ENCODE data around the gene GSE1.

The GSE1 gene

GRCh38 chr16:85612801-85613603 is at the start of gene GSE1:
TSS of gene GSE1 (plus strand) at chr16:85613322. CDS start at chr16:85613392, 70 bp downstream.
- DNase-seq (ENCODE audit: low read depth), result peak; percentile 50

GRCh38 chr16:85563515-85564276 is 49.4 kb upstream of the GSE1 start:
- DNase-seq (ENCODE audit: low read depth), result no peak

DNA sequence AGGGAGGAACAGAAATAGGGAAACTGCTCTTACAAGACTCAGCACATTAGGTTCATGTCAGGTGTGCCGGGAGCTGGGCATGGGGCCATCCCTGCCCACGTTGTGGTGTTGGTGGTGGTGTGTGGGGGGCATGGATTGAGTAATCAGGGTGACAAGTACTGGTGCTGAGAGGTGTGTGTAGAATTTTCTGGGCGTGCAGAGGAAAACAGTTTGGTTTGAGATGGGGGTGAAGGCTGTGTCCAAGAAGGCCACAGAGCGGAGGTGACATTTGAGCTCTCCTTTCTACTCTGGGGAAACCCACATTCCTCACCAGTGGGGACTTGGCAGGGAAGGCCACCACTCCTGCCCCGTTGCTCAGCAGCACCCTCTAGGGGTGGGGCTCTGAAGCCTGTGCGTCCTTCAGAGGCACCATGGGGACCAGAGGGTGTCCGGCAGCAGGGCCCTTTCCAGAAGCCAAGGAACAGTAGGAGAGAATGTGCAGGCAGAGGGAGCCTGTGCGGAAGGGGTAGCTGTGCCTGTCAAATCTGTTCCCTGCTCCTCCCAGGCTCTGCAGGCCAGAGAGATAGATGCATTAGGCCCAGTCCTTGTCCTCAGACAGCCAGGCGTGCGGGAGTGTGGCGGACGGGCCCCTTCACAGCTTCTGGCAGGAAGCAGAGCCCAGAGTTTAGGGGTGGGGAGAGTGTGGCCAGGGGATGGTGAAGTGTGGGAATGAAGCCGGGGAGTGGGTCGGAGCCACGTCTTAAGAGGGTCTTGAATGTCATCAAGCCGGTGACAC is 48.7 kb upstream of the GSE1 start:
- DNase-seq (ENCODE audit: low read depth), result peak; percentile 42

DNA sequence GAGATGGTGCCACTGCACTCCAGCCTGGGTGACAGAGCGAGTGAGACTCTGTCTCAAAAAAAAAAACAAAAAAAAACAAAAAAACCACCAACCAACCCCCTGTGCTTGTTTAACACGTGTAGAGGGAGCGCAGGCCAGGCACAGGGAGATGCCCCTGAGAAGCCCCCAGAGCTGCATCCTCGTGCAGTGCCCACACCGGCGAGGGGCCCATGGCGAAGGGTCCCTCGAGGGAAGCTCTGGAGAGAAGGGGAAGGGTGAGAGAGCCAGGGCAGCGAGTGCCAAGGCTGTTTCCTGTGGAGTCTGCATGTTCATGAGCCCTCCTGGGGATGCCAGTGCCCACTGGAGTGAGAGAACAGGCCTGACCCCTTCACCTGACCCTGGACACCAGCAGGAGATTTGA is 47.8 kb upstream of the GSE1 start:
- DNase-seq (ENCODE audit: low read depth), result no peak

- DNase-seq (ENCODE audit: low read depth), result no peak
Measured at GRCh38 chr16:85565801-85566526, 47.2 kb upstream of the GSE1 start.

DNA sequence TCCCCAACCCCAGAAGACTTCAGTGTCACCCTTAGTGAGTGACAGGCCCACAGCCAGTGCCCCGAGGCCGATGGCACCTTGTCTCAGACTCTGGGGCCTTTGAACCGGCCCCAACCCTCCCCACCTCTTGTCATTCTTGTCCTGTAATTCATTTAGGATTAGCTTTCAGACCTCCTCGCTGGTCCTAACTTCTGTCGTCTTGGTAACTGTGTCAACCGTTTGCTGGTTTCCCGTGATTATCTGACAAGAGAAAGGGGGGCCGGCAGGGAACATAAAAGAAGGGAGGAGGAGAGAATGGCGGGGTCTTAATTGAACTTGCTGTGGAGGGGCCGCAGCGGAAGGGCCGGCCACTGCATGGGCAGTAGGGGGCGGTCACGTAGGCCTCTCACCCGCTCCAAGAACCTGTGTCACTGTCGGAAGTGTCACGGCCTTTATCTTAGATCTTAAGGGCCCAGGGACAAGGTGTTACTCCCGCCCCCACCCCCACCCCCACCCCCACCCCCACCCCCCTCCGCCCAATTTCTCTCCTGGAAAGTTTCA is 46.5 kb upstream of the GSE1 start:
- DNase-seq (ENCODE audit: low read depth), result no peak

- DNase-seq (ENCODE audit: low read depth), result no peak
Measured at GRCh38 chr16:85567101-85567866, 45.8 kb upstream of the GSE1 start.

DNA sequence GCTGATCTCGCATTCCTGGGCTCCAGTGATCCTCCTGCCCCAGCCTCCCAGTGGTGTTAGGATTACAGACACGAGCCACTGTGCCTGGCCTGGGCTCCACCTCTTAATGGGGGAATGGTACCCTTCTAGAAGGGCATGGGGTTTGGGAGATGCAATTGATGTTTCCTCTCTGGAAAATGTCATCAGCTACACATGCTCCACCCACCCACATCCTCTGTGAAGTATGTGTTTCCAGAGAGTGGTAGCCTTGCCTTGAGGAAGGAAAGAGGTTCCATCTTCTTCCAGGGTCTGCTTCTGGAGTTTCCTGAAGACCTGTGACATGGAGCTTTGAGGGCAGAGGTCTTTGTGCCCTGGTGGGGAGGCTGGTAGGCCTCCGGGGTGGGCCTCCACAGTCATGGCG is 45.2 kb upstream of the GSE1 start:
- no peak for DNase-seq (ENCODE audit: low read depth)

GRCh38 chr16:85568519-85568918 is 44.6 kb upstream of the GSE1 start:
- DNase-seq (ENCODE audit: low read depth), result no peak

- DNase-seq (ENCODE audit: low read depth), result no peak
Measured at GRCh38 chr16:85569039-85569614, 44.0 kb upstream of the GSE1 start.

DNA sequence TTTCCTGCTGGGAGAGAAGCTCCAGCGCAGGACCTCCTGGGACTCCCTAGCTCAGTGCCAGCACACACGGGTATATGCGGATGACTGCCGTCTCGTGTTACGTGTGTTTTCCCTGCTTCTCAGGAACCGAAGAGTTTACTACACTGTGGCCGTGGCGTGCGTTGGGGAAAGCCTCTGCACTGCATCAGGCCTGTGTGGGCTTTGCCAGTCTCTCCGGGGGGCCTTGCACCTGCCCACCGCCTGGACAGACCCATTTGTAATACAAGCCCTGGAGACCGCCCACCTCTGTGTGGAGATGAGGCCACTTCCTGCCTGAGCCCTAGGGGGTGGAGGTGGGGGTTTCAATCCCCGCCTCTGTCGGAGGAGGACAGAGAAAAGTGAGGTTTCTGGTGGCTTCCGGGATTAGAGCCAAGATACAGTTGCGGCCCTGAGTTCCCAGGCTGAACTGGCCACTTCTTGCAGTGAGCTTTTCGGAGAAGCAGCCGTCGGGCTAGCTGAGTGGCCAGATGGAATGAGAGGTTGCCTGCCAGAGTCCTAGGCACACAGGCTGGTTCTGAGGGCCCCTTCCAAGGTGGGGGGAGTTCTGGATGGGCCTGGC is 43.4 kb upstream of the GSE1 start:
- DNase-seq (ENCODE audit: low read depth), result peak; percentile 54

DNA sequence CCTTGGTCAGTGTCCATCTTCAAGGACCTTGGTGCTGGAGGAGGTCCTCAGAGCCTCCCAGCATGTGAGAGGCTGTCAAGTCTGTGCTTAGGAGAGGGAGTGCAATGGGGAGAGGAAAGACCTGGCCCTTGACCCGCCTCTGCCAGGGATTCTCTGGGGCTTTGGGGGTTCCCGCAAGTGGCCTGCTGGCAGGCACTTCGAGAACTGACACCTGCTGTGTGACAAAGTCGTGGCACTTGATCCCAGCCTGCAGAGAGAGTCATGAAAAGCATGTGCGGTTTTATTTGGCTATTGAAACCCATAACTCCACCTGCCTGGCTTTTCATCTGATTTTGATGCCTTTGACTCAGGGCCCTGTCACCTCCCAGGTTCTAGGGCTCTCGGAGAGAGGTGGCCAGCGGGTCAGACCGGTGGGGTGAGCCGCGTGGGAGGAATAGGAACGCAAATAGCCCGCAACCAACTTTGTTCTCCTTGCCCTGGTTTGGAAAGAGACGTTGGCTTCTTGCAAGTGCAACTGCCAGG is 42.8 kb upstream of the GSE1 start:
- DNase-seq (ENCODE audit: low read depth), result peak; percentile 19

DNA sequence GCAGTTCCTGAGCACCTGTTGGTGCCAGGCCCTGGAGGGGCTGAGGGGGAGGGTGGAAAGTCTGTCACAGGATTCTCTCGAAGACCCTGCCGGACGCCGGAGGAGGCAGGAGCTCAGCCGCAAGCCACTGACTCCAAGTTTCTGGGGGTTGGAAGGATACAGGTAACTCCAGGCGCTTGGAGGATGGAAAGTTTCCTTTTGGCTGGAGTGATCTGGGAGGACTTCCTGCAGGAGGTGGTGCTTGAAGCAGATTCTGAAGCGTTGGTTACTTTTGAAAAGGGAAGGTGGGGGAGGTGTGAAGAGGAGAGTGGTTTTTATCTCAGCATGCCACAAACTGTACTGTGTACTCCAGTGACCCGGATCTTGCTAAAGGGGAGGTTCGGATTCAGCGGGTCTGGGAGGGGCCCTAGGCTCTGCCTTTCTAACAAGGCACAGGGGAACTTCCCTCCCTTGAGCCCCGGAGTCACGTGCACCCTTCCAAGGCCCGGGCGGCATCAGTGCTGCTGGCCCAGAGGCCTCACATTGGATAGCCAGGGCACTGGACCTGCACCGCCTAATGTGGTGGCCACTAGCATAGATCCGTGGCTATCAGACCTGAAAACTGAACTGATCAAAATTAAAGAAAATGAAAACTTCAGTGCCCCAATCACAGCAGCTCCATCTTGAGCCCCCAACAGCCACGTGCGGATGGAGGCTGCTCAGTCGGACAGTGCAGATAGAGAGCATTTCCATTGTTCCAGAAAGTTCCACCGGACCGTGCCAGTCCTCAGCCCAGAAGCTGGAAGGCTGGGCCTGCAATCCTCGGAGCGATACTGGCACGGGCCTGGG is 42.2 kb upstream of the GSE1 start:
- peak; percentile 51 for DNase-seq (ENCODE audit: low read depth)

DNA sequence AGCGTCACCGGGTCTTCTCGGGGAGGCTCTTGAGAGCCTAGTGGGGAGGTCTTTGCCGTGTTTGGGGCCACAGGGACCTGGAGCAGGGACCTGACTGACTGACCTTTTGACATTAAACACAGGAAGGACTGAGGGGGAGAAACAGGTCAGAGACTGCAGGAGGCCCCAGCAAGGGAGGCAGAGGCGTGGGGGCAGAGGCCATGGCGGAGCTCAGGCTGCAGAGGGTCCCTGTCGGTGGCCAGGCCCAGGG is 41.6 kb upstream of the GSE1 start:
- DNase-seq (ENCODE audit: low read depth), result no peak

DNA sequence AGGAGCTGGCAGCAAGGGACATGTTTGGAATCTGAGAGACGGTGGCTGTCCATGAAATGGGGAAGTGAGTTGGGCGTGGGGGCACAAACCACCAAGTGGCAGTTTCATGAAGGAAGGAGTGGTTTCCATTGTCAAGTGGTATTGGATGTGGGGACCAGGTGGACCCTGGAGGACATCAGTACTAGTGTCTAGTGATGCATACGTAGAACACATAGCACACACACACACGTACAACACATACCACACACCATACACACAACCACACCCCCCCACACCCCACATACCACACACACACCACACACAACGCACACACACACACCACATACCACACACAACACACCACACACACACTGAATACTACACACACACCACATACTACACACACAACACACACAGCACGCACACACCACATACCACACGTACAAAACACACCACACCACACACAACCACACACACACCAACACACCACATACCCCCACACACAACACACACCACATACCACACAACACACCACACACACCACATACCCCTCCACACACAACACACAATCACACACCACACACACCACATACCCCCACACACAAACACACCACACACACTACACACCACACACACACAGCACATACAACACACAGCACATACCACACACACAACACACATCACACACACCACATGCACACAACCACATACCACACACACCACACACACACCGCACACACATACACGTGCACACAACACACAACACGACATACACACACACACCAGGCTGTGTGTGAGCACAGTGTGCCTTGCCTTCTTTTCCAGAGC is 41.1 kb upstream of the GSE1 start:
- no peak for DNase-seq (ENCODE audit: low read depth)

GRCh38 chr16:85573045-85573695 is 40.0 kb upstream of the GSE1 start:
- DNase-seq (ENCODE audit: low read depth), result no peak

- DNase-seq (ENCODE audit: low read depth), result no peak
Measured at GRCh38 chr16:85573696-85574641, 39.2 kb upstream of the GSE1 start.
